Measurements from ENCODE around the gene DUSP28.
"Not testable (repeated sequence)": the region's sequence is repeated elsewhere in the genome, so short reads cannot be mapped to it uniquely, and the experiment has no call there.

Gene DUSP28

DNA sequence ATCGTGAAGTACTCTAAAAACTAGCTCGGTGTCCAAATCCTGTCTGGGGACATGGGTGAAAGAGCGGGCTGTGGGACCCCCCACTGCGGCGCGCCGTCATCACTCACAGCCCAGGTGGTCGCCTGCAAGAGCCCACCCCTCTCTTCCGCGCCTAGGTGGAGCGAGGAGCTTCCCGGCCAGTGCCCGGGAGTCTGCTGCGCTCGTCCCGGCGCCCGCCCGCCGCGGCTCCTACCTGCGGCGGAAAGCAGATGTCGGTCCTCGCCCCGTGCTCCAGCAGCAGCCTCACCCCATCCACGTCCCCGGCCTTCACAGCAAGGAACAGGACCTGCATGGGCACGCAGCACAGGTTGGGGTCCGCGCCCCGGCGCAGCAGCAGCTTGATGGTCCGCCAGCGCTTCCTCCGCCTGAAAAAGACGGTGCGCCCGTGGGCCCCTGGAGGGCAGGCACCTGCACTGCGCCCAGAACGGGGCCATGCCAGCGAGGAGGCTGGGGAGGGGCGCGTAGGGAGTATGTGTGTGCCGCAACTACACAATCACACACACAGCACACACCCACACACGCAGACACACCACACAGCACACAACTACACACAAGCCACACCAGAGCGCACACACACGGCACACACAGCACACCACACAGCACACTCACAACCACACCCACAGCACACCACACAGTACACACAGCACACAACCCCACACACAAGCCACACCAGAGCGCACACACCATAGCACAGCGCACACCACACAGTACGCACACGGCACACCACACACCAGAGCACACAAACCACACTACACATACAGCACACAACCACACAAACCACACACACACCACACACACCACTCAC is 39.8 kb upstream of the DUSP28 start:
- Histone ChIP-seq H3K27me3 (ENCODE audit: insufficient read depth, low read depth, severe bottlenecking) (no peaks in the 10 kb centered on the region), H3K4me3 (ENCODE audit: low read depth, low read length) (no peak overlapping the region), H3K27ac (no peak overlapping the region), H3K9me3 (ENCODE audit: severe bottlenecking) (no peaks in the 10 kb centered on the region), H3K36me3 (peaks cover 7% of the 10 kb centered on the region)
- TF ChIP-seq, protein P1, sequence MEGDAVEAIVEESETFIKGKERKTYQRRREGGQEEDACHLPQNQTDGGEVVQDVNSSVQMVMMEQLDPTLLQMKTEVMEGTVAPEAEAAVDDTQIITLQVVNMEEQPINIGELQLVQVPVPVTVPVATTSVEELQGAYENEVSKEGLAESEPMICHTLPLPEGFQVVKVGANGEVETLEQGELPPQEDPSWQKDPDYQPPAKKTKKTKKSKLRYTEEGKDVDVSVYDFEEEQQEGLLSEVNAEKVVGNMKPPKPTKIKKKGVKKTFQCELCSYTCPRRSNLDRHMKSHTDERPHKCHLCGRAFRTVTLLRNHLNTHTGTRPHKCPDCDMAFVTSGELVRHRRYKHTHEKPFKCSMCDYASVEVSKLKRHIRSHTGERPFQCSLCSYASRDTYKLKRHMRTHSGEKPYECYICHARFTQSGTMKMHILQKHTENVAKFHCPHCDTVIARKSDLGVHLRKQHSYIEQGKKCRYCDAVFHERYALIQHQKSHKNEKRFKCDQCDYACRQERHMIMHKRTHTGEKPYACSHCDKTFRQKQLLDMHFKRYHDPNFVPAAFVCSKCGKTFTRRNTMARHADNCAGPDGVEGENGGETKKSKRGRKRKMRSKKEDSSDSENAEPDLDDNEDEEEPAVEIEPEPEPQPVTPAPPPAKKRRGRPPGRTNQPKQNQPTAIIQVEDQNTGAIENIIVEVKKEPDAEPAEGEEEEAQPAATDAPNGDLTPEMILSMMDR (IDR thresholded peaks at IDR 0.05; ENCODE audit: low read depth, low read length): no peak
- DNase-seq: no peak

DNA sequence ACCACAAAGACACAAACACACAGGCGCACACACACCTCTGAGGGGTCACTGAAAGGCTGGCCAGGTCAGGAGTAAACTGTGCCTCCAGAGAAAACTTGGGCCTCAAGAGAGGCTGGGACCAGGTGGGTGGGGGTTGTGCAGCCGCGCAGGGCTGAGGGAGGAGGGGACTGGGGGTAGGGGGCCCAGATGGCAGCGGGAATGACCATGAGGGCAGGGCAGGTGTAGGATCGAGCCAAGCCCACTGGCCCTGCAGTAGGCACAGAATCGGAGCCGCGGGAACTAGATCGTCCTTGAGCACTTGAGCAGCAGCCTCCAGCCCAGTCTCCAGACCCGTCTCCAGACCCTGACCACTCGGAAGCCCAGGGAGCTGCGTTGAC is 39.2 kb upstream of the DUSP28 start:
- H3K27ac ChIP-seq: no peak overlapping the region
- TF ChIP-seq, protein P1 (IDR thresholded peaks at IDR 0.05; ENCODE audit: low read depth, low read length): no peak
- H3K36me3 ChIP-seq: peaks cover 7% of the 10 kb centered on the region
- H3K9me3 ChIP-seq (ENCODE audit: severe bottlenecking): no peaks in the 10 kb centered on the region
- no peak for DNase-seq
- H3K4me3 ChIP-seq (ENCODE audit: low read depth, low read length): no peak overlapping the region
- no peaks in the 10 kb centered on the region for H3K27me3 ChIP-seq (ENCODE audit: insufficient read depth, low read depth, severe bottlenecking)

DNA sequence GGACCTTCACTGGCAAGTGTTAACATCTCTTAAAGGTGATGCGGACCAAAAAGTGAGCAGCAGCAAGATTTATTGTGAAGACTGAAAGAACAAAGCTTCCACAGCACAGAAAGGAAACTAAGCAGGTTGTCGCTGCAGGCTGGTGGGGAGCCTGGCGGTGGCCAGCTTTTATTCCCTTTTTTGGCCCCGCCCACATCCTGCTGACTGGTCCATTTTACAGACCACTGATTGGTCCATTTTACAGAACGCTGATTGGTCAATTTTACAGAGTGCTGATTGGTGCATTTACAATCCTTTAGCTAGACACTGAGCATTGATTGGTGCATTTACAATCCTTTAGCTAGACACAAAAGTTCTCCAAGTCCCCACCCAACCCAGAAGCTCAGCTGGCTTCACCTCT is 38.3 kb upstream of the DUSP28 start:
- not testable (repeated sequence) for H3K27ac ChIP-seq; H3K27me3 ChIP-seq (ENCODE audit: insufficient read depth, low read depth, severe bottlenecking); H3K9me3 ChIP-seq (ENCODE audit: severe bottlenecking); H3K36me3 ChIP-seq; DNase-seq; H3K4me3 ChIP-seq (ENCODE audit: low read depth, low read length)

DNA sequence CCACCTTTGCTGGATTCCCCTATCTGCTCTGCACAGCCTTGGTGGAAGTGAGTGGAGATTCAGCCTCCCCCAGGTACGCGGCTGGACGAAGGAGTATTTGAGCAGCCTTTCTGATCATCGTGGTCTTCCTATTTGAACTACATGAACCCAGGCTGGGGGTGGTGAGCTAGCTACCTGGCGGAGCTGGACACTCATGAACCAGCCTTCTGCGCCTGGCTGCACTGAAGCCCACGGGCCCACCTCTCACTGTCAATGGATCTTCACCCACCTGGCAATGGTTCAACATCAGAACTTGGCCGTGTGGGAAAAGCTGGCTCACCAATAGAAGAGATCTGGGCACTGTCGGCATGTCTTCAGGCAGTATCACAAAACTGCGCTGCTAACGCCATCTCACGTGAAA is 37.8 kb upstream of the DUSP28 start:
- no peak overlapping the region for H3K4me3 ChIP-seq (ENCODE audit: low read depth, low read length)
- peaks cover 7% of the 10 kb centered on the region for H3K36me3 ChIP-seq
- H3K9me3 ChIP-seq (ENCODE audit: severe bottlenecking): no peaks in the 10 kb centered on the region

DNA sequence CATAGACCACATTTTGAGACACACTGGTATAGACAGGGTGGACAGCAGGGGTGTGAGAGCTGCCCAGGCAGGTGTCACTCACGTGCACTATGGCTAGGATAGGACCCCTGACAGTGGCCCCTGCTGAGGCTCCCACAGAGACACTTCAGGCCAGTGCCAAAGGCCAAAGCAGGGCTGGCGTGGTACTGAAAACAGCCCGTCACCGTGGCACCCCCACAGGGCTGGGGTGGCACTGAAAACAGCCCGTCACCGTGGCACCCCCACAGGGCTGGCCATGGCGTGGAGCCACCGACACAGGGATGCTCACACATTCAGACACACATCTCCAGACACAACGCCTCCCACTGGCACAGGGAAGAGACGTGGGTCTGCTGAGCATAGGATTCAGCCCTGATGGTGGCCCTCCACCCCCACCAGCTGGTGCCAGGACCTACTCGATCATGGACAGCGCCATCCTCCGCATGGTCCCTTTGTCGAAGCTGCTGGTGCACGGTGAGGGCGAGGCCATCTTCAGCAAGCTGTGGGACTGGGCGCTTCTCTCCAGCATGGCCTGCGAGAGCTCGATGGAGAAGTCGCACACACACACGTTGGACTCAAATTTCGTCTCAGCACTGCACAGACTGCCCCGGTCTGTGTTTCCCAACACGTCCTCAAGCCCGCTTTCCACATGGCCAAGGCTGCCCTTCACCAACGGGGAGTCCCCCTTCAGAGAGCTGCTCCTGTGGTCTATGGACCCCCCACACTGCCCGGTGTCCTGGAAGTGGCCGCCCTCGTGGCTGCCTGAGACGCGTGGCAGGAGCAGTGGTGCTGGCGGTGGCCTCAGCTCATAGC is 36.5 kb upstream of the DUSP28 start:
- Histone ChIP-seq H3K27ac (no peak overlapping the region), H3K4me3 (ENCODE audit: low read depth, low read length) (no peak overlapping the region), H3K36me3 (peaks cover 7% of the 10 kb centered on the region), H3K9me3 (ENCODE audit: severe bottlenecking) (no peaks in the 10 kb centered on the region), H3K27me3 (ENCODE audit: insufficient read depth, low read depth, severe bottlenecking) (no peaks in the 10 kb centered on the region)
- TF ChIP-seq, protein P1 (IDR thresholded peaks at IDR 0.05; ENCODE audit: low read depth, low read length): no peak
- DNase-seq: no peak

More for the DNA sequence above, 37.8 kb upstream of the DUSP28 start:
- no peaks in the 10 kb centered on the region for H3K27me3 ChIP-seq (ENCODE audit: insufficient read depth, low read depth, severe bottlenecking)
- DNase-seq: no peak
- TF ChIP-seq, protein P1 (IDR thresholded peaks at IDR 0.05; ENCODE audit: low read depth, low read length): no peak
- no peak overlapping the region for H3K27ac ChIP-seq

DNA sequence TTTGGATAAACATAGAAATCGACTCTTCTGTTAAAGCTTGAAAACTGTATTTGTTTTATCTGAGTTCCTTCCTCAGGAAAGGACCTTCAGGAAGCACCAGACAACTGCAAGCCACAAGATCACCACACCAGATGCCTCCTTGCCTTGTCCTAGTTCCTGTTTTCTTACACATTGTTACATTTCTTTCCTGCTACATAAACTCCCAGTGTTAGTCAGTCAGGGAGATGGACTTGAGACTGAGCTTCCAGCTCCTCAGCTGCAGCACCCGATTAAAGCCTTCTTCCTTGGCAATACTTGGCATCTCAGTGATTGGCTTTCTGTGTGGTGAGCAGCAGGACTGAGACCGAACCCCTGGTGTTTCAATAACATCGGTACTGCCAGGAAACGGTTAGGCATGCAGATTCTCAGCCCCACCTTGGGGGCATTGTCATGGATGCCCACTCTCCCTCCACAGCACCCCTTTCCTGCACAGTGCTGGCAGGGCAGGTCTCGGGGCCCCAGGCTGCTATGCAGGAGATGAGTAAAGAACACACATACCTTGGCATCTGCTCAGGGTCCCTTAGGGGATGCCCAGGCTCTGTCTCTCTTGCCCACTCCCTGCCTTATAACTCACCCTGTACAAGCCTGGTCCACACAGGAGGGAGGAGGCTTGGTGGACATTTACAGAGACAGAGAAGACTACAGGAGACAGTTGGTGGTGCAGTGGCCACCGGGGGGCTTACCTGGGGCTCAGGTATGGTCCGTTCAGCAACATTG is 35.0 kb upstream of the DUSP28 start:
- Histone ChIP-seq H3K27ac (no peak overlapping the region), H3K27me3 (ENCODE audit: insufficient read depth, low read depth, severe bottlenecking) (no peaks in the 10 kb centered on the region), H3K36me3 (peaks cover 7% of the 10 kb centered on the region), H3K9me3 (ENCODE audit: severe bottlenecking) (no peaks in the 10 kb centered on the region), H3K4me3 (ENCODE audit: low read depth, low read length) (no peak overlapping the region)
- TF ChIP-seq, protein P1 (IDR thresholded peaks at IDR 0.05; ENCODE audit: low read depth, low read length): no peak
- DNase-seq: no peak
